Measurements from ENCODE around the gene DNM3.

GRCh38 chr1:172279939-172280636 is 438.8 kb downstream of the DNM3 start:
- no peak for TF ChIP-seq CSDE1 (IDR thresholded peaks at IDR 0.05)
- TF ChIP-seq ZNF518B (CRISPR knock-in tag; IDR thresholded peaks at IDR 0.05) = no peak
- no peak for TF ChIP-seq EP300 (IDR thresholded peaks at IDR 0.05; ENCODE audit: low read length)
- no peak for TF ChIP-seq HOMEZ (CRISPR knock-in tag; IDR thresholded peaks at IDR 0.05)
- TF ChIP-seq REST (IDR thresholded peaks at IDR 0.05; ENCODE audit: borderline replicate concordance) = no peak
- TF ChIP-seq REST (CRISPR knock-in tag; IDR thresholded peaks at IDR 0.05; ENCODE audit: low read depth) = no peak
- no peak for TF ChIP-seq TBL1XR1 (IDR thresholded peaks at IDR 0.05; ENCODE audit: low read length in 2 of 2)
- TF ChIP-seq ESRRB (CRISPR knock-in tag; IDR thresholded peaks at IDR 0.05; ENCODE audit: borderline replicate concordance) = no peak
- TF ChIP-seq IRF2 (CRISPR knock-in tag; IDR thresholded peaks at IDR 0.05) = no peak
- TF ChIP-seq TEAD4 (IDR thresholded peaks at IDR 0.05; ENCODE audit: low read length) = no peak
- TF ChIP-seq TEAD4 (CRISPR knock-in tag; IDR thresholded peaks at IDR 0.05; ENCODE audit: borderline replicate concordance) = no peak
- no peak for TF ChIP-seq RBBP5 (IDR thresholded peaks at IDR 0.05; ENCODE audit: borderline replicate concordance, insufficient read depth, low read length, poor library complexity, severe bottlenecking)
- TF ChIP-seq CBX3 (IDR thresholded peaks at IDR 0.05; ENCODE audit: borderline replicate concordance in 1 of 2, low read length in 2 of 2) = no peak
- no peak for TF ChIP-seq ELF4 (CRISPR knock-in tag; IDR thresholded peaks at IDR 0.05)
- TF ChIP-seq STAT6 (CRISPR knock-in tag; IDR thresholded peaks at IDR 0.05) = no peak
